SHP77 treated with DMSO at 0.1 percent for 48 hours (cell line): ENCODE data around the gene GLIPR1.
A peak's percentile ranks its signal among the peaks of the same experiment; 100 is the strongest.
"Not testable (repeated sequence)": the region's sequence is repeated elsewhere in the genome, so short reads cannot be mapped to it uniquely, and the experiment has no call there.

Source experiments
- DNase-seq: peaks from one replicate; lab custom pipeline; 2025; lab: John Stamatoyannopoulos, UW

GLIPR1 gene

GRCh38 chr12:75480469-75480949 lies at the start of gene GLIPR1:
GLIPR1 (plus strand) TSS chr12:75480755; CDS start chr12:75480881, 126 bp downstream.
- DNase-seq: peak; percentile 44

GRCh38 chr12:75432924-75433323 lies 47.6 kb upstream of the GLIPR1 start:
- no peak for DNase-seq

GRCh38 chr12:75437564-75437963 lies 43.0 kb upstream of the GLIPR1 start:
- DNase-seq: no peak

- DNase-seq: no peak
These were observed 42.3 kb upstream of the GLIPR1 start for GRCh38 chr12:75438059-75438754.

- no peak for DNase-seq
These were observed 41.5 kb upstream of the GLIPR1 start for GRCh38 chr12:75439048-75439447.

- no peak for DNase-seq
These were observed 40.6 kb upstream of the GLIPR1 start for GRCh38 chr12:75439930-75440329.

GRCh38 chr12:75441687-75442449 lies 38.7 kb upstream of the GLIPR1 start:
- not testable (repeated sequence) for DNase-seq

- not testable (repeated sequence) for DNase-seq
These were observed 38.1 kb upstream of the GLIPR1 start for GRCh38 chr12:75442454-75442853.

- no peak for DNase-seq
These were observed 36.8 kb upstream of the GLIPR1 start for GRCh38 chr12:75443709-75444108.

- no peak for DNase-seq
These were observed 36.0 kb upstream of the GLIPR1 start for GRCh38 chr12:75444429-75445136.

- not testable (repeated sequence) for DNase-seq
These were observed 35.4 kb upstream of the GLIPR1 start for GRCh38 chr12:75445137-75445507.

GRCh38 chr12:75446857-75447256 lies 33.7 kb upstream of the GLIPR1 start:
- DNase-seq: no peak

- no peak for DNase-seq
These were observed 32.7 kb upstream of the GLIPR1 start for GRCh38 chr12:75447691-75448393.

- DNase-seq: no peak
These were observed 27.8 kb upstream of the GLIPR1 start for GRCh38 chr12:75452675-75453330.

GRCh38 chr12:75455839-75456238 lies 24.7 kb upstream of the GLIPR1 start:
- no peak for DNase-seq

GRCh38 chr12:75457191-75457590 lies 23.4 kb upstream of the GLIPR1 start:
- DNase-seq: no peak

- not testable (repeated sequence) for DNase-seq
These were observed 22.7 kb upstream of the GLIPR1 start for GRCh38 chr12:75457866-75458265.

- no peak for DNase-seq
These were observed 20.8 kb upstream of the GLIPR1 start for GRCh38 chr12:75459755-75460154.

- DNase-seq: no peak
These were observed 20.4 kb upstream of the GLIPR1 start for GRCh38 chr12:75460204-75460603.

GRCh38 chr12:75471902-75472890 lies 8.4 kb upstream of the GLIPR1 start:
- no peak for DNase-seq
